Uterus (tissue), 2 donors: ENCODE results near the gene GAGE12E.
"Not testable (repeated sequence)": the region's sequence is repeated elsewhere in the genome, so short reads cannot be mapped to it uniquely, and the experiment has no call there.

Source experiments
- CTCF ChIP-seq, 4 experiments: fragments of 200-600 bp in 2 of 4; fragments of 450-650 bp in 2 of 4; sonication (generic) in 2 of 4; IDR thresholded peaks; one replicate each; pipeline ENCODE4 v1.5.1; 2016 to 2019; ENCODE audit warnings: antibody characterized with exemption in 4 of 4, mild to moderate bottlenecking in 2 of 4, moderate library complexity in 1 of 4
- POLR2A ChIP-seq, 2 donors: fragments of 450-650 bp; IDR thresholded peaks; one replicate each; pipeline ENCODE4 v1.6.1; 2016; ENCODE audit warnings: antibody characterized with exemption in 2 of 2, mild to moderate bottlenecking in 1 of 2, moderate library complexity in 1 of 2

DNA sequence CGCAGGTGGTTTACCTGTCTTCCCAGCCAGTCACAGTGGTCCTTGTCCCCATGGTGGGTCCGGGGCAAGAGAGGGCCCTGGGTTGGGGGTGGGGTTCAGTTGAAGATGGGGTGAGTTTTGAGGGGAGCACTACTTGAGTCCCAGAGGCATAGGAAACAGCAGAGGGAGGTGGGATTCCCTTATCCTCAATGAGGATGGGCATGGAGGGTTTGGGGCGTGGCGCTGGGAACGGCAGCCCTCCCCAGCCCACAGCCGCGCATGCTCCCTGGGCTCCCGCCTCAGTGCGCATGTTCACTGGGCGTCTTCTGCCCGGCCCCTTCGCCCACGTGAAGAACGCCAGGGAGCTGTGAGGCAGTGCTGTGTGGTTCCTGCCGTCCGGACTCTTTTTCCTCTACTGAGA, 28.6 kb downstream of the GAGE12E start, which contains the start of gene GAGE12H:
- TF ChIP-seq CTCF, POLR2A (IDR thresholded peaks at IDR 0.05): not testable (repeated sequence)
